HG02852 (cell line): Measurements from ENCODE around the gene SMIM20.
"Not testable (repeated sequence)": the region's sequence is repeated elsewhere in the genome, so short reads cannot be mapped to it uniquely, and the experiment has no call there.

Source experiments
- ATAC-seq: cut with Tn5 transposase; IDR thresholded peaks from one replicate; pipeline ENCODE4 v1.9.1; 2021; ENCODE audit warnings: mild to moderate bottlenecking, moderate library complexity; ENCODE audit not compliant: unreplicated experiment

Gene SMIM20

GRCh38 chr4:25890571-25891485, 23.2 kb upstream of the SMIM20 start:
- ATAC-seq, result no peak

- no peak for ATAC-seq
Measured at GRCh38 chr4:25892796-25893195, 21.2 kb upstream of the SMIM20 start.

- ATAC-seq, result no peak
Measured at GRCh38 chr4:25896776-25897539, 17.1 kb upstream of the SMIM20 start.

GRCh38 chr4:25900310-25900709, 13.7 kb upstream of the SMIM20 start:
- no peak for ATAC-seq

GRCh38 chr4:25901030-25901430, 13.0 kb upstream of the SMIM20 start:
- ATAC-seq, result no peak

- ATAC-seq, result peak; percentile 45
Measured at GRCh38 chr4:25903900-25904747, 9.9 kb upstream of the SMIM20 start.

- ATAC-seq, result peak; percentile 42
Measured at GRCh38 chr4:25904748-25905082, 9.3 kb upstream of the SMIM20 start.

- ATAC-seq, result no peak
Measured at GRCh38 chr4:25905371-25905770, 8.6 kb upstream of the SMIM20 start.

GRCh38 chr4:25906113-25906512, 7.9 kb upstream of the SMIM20 start:
- not testable (repeated sequence) for ATAC-seq

GRCh38 chr4:25908491-25908901, 5.5 kb upstream of the SMIM20 start:
- no peak for ATAC-seq

GRCh38 chr4:25911356-25911755, 2.7 kb upstream of the SMIM20 start:
- ATAC-seq, result no peak

GRCh38 chr4:25913056-25913850, 767 bp upstream of the SMIM20 start:
- peak; percentile 23 for ATAC-seq

GRCh38 chr4:25914670-25915352, 791 bp downstream of the SMIM20 start:
- no peak for ATAC-seq

GRCh38 chr4:25915353-25915705, 1.3 kb downstream of the SMIM20 start:
- ATAC-seq, result no peak

GRCh38 chr4:25916870-25917269, 2.9 kb downstream of the SMIM20 start:
- ATAC-seq, result no peak

GRCh38 chr4:25919676-25920075, 5.7 kb downstream of the SMIM20 start:
- ATAC-seq, result no peak

GRCh38 chr4:25921922-25922321, 7.9 kb downstream of the SMIM20 start:
- no peak for ATAC-seq

- ATAC-seq, result no peak
Measured at GRCh38 chr4:25922812-25923369, 8.9 kb downstream of the SMIM20 start.

- no peak for ATAC-seq
Measured at GRCh38 chr4:25923745-25924144, 9.7 kb downstream of the SMIM20 start.
